Right lung (tissue), 10 donors: ENCODE results near the gene NR5A2. TPM values are rescaled to one million over a fixed set of nuclear protein-coding genes. Genes with fewer than 3 reads are reported as not detected.

ENCODE experiments used
- DNase-seq, 2 donors: peaks; one replicate each; pipeline ENCODE4 v3.0.0-alpha.2; 2013
- long read RNA-seq, 8 donors: transcript quantifications; one replicate each; lab custom pipeline, GENCODE V29; 2026
- polyA plus RNA-seq, 5 donors: library from polyadenylated mRNA; unstranded; fragments of 120-200 nt; gene quantifications; one replicate each; pipeline versions ENCODE4 v1.2.1 to v1.2.3, GENCODE V29; 2013; ENCODE audit warnings: inconsistent platforms in 1 of 5, low replicate concordance in 1 of 5; ENCODE audit not compliant: insufficient read length in 5 of 5, insufficient read depth in 1 of 5

The NR5A2 gene
- polyA plus RNA-seq = 1 to 10 TPM; 5.2 to 9.3 (median 8.9) TPM
- long read RNA-seq, donor 1 = 0 reads
- long read RNA-seq, donor 2, full-length matches to known transcripts = 1 of 1 reads
- long read RNA-seq, donor 2, partial matches to known transcripts = 0 of 1 reads
- long read RNA-seq, donor 2, other reads (novel, unspliced or antisense) = 0 of 1 reads
- long read RNA-seq, donor 3 = 0 reads
- long read RNA-seq, donor 4 = 0 reads
- long read RNA-seq, donor 5 = 0 reads
- long read RNA-seq, donor 6 = 0 reads
- long read RNA-seq, donor 7 = 0 reads
- long read RNA-seq, donor 8 = 0 reads

- no peak for DNase-seq
Observed at GRCh38 chr1:200027264-200027823, at the start of gene NR5A2. Gene NR5A2 (plus strand): TSS chr1:200027710. CDS start chr1:200027848, 138 bp downstream.

GRCh38 chr1:199978408-199978940, 49.0 kb upstream of the NR5A2 start:
- DNase-seq = no peak

- DNase-seq = no peak
Observed at GRCh38 chr1:199979071-199979470, 48.4 kb upstream of the NR5A2 start.

- no peak for DNase-seq
Observed at GRCh38 chr1:199981584-199981983, 45.9 kb upstream of the NR5A2 start.

- DNase-seq = no peak
Observed at GRCh38 chr1:199982606-199983005, 44.9 kb upstream of the NR5A2 start.

GRCh38 chr1:199983531-199983930, 44.0 kb upstream of the NR5A2 start:
- no peak for DNase-seq

- no peak for DNase-seq
Observed at GRCh38 chr1:199995096-199995685, 32.3 kb upstream of the NR5A2 start.

- no peak for DNase-seq
Observed at GRCh38 chr1:200005165-200005564, 22.3 kb upstream of the NR5A2 start.

- no peak for DNase-seq
Observed at GRCh38 chr1:200006711-200007110, 20.8 kb upstream of the NR5A2 start.

GRCh38 chr1:200015811-200016210, 11.7 kb upstream of the NR5A2 start:
- no peak for DNase-seq

- no peak for DNase-seq
Observed at GRCh38 chr1:200021577-200022238, 5.8 kb upstream of the NR5A2 start.

GRCh38 chr1:200022239-200022804, 5.2 kb upstream of the NR5A2 start:
- no peak for DNase-seq

- no peak for DNase-seq
Observed at GRCh38 chr1:200028586-200029034, 1.1 kb downstream of the NR5A2 start.

- DNase-seq = no peak
Observed at GRCh38 chr1:200029035-200029821, 1.7 kb downstream of the NR5A2 start.

GRCh38 chr1:200029822-200030152, 2.3 kb downstream of the NR5A2 start:
- DNase-seq = no peak

- DNase-seq = no peak
Observed at GRCh38 chr1:200030791-200031190, 3.3 kb downstream of the NR5A2 start.

- DNase-seq = no peak
Observed at GRCh38 chr1:200033511-200034261, 6.2 kb downstream of the NR5A2 start.

GRCh38 chr1:200034262-200034557, 6.7 kb downstream of the NR5A2 start:
- DNase-seq = no peak

- DNase-seq = no peak
Observed at GRCh38 chr1:200034761-200035396, 7.4 kb downstream of the NR5A2 start.

- DNase-seq = no peak
Observed at GRCh38 chr1:200035397-200035955, 8.0 kb downstream of the NR5A2 start.
